ENCODE measurements around the gene SLC39A1. TPM values are rescaled to one million over a fixed set of nuclear protein-coding genes. Genes with fewer than 3 reads are reported as not detected.

SLC39A1 gene
- polyA plus RNA-seq, 1 donor, result 73.7 TPM

DNA sequence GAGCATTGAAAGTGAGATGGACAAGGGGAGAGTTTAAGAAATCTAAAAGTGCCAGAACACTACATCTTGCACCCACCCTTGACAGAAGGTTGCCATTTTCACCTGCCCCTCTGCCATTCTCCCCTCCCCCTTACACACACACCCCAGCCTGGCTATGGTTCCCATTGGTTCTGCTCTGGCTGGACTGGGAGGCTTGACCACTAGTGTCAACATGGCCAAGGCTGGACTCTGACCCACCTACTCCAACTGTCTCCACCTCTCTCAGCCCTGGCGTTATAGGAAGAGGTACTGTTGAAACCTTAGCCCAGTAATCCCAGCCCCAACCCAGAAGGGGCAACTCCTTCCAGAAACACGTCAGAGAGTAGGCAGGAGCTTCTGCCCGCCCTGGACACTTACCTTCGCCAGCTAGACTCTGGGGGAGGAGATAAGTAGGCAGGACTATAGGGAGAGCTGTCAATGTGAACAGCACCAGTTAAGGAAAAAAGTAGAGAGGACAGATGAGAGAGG lies 9.4 kb downstream of the SLC39A1 start:
- Histone ChIP-seq H3K27ac (ENCODE audit: low read length) (no peak overlapping the region), H3K9me3 (ENCODE audit: control insufficient read depth, low read depth, low read length) (no peaks in the 10 kb centered on the region), H3K36me3 (ENCODE audit: control insufficient read depth, insufficient read depth, low read length) (peaks cover 51% of the 10 kb centered on the region)

DNA sequence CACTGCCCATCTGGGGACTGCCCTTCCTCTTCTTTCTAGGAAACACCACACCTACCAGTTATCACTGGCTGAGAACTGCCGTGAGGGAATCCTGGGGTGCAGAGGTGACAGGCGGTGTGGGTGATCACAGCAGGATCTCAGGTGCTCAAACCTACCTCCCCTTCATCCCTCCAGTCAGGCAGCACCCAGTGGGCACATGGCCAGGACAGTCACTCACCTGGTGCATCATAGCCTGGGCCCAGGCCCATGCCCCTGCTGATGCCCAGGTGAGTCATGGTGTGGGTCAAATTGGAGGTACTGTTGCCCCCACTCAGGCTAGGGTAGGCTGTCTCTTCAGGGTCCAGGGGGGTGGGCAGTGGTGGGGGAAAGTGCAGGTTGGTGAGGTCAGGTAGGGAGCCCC lies 11.5 kb downstream of the SLC39A1 start:
- no CpG with 5 or more reads among the region's 2 CpGs for WGBS (ENCODE audit: insufficient coverage, low lambda C conversion rate)

More for the DNA sequence above, 9.4 kb downstream of the SLC39A1 start:
- peaks cover 23% of the 10 kb centered on the region for H3K4me1 ChIP-seq (ENCODE audit: control insufficient read depth, insufficient read depth, low read length)
- no peak overlapping the region for H3K4me3 ChIP-seq (ENCODE audit: low read length)
- no peak for DNase-seq
- WGBS (ENCODE audit: insufficient coverage, low lambda C conversion rate), result no CpG with 5 or more reads among the region's 4 CpGs
- no peaks in the 10 kb centered on the region for H3K27me3 ChIP-seq (ENCODE audit: control insufficient read depth, insufficient read depth, low read length)

DNA sequence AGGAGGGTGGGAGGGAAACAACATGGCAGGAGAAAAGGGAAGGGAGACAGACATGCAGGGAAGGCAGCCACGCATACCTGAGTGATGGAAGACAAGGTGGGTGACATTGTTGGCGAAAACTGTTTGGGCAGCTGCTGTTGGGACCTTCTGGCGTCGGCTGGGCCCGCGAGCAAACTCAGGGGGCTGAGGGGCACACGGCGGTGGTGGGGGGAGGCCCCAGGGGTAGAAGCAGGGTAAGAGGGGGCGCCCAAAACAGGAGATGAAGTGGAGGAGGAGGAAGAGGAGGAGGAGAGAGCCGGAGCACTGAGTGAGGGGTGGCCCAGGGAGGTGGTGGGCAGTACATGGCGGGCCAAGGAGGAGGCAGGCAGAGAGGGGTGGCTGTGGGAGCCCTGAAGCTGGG lies 12.2 kb downstream of the SLC39A1 start:
- Histone ChIP-seq H3K9me3 (ENCODE audit: control insufficient read depth, low read depth, low read length) (no peaks in the 10 kb centered on the region), H3K36me3 (ENCODE audit: control insufficient read depth, insufficient read depth, low read length) (peaks cover 64% of the 10 kb centered on the region)
- WGBS (ENCODE audit: insufficient coverage, low lambda C conversion rate), result 100% methylated on average over 4 of the region's 11 CpGs

More for the DNA sequence above, 11.5 kb downstream of the SLC39A1 start:
- peaks cover 16% of the 10 kb centered on the region for H3K4me1 ChIP-seq (ENCODE audit: control insufficient read depth, insufficient read depth, low read length)
- no peak for DNase-seq
- peaks cover 64% of the 10 kb centered on the region for H3K36me3 ChIP-seq (ENCODE audit: control insufficient read depth, insufficient read depth, low read length)
- H3K9me3 ChIP-seq (ENCODE audit: control insufficient read depth, low read depth, low read length), result no peaks in the 10 kb centered on the region
- no peak overlapping the region for H3K27ac ChIP-seq (ENCODE audit: low read length)
- no peaks in the 10 kb centered on the region for H3K27me3 ChIP-seq (ENCODE audit: control insufficient read depth, insufficient read depth, low read length)
- no peak overlapping the region for H3K4me3 ChIP-seq (ENCODE audit: low read length)

DNA sequence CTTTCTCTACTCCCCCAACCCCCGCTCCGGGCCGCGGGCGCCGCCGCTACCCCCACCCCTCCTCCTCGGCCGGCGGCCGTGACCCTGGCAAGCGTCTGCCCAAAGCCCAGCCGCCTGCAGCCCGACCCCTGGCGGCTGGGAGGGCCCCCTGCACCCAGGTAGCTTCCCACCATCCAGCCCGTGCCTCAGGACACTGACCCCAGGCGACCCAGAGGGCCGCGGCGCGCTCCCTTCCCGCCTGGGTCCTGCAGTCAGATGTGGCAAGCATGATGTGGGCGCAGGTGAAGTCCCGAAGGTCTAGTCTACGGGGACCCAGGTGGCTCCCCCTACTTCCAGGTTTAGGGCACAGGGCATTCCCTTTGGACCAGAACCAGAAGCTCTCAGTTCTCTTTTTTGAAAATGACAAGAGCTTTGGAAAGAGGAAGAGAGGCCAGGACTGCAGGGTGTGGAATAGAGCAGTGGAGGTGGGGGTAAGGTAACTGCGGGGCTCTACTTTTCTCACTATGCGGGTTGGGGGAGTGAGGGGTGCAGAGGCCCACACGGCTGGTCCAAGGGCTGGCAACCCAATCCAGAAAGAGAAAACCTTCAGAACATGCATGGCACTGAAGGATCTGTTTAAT lies 16.6 kb downstream of the SLC39A1 start, which contains the start of gene DENND4B:
DENND4B (minus strand) TSS at position 97 of the 620 bp plus-strand sequence. CDS start 2,344 bp downstream, outside the sequence.
- Histone ChIP-seq H3K4me1 (ENCODE audit: control insufficient read depth, insufficient read depth, low read length) (peaks cover 14% of the 10 kb centered on the region), H3K36me3 (ENCODE audit: control insufficient read depth, insufficient read depth, low read length) (peaks cover 58% of the 10 kb centered on the region), H3K4me3 (ENCODE audit: low read length) (peak within 1 kb of the TSS; percentile 94), H3K27me3 (ENCODE audit: control insufficient read depth, insufficient read depth, low read length) (no peaks in the 10 kb centered on the region), H3K27ac (ENCODE audit: low read length) (peak within 1 kb of the TSS; percentile 83), H3K9me3 (ENCODE audit: control insufficient read depth, low read depth, low read length) (no peaks in the 10 kb centered on the region)
- no CpG with 5 or more reads among the region's 28 CpGs for WGBS (ENCODE audit: insufficient coverage, low lambda C conversion rate)
- peak; percentile 79 to 81 for DNase-seq

More for the DNA sequence above, 12.2 kb downstream of the SLC39A1 start:
- Histone ChIP-seq H3K4me1 (ENCODE audit: control insufficient read depth, insufficient read depth, low read length) (peaks cover 12% of the 10 kb centered on the region), H3K27me3 (ENCODE audit: control insufficient read depth, insufficient read depth, low read length) (no peaks in the 10 kb centered on the region), H3K4me3 (ENCODE audit: low read length) (no peak overlapping the region), H3K27ac (ENCODE audit: low read length) (no peak overlapping the region)
- DNase-seq, result no peak

DNA sequence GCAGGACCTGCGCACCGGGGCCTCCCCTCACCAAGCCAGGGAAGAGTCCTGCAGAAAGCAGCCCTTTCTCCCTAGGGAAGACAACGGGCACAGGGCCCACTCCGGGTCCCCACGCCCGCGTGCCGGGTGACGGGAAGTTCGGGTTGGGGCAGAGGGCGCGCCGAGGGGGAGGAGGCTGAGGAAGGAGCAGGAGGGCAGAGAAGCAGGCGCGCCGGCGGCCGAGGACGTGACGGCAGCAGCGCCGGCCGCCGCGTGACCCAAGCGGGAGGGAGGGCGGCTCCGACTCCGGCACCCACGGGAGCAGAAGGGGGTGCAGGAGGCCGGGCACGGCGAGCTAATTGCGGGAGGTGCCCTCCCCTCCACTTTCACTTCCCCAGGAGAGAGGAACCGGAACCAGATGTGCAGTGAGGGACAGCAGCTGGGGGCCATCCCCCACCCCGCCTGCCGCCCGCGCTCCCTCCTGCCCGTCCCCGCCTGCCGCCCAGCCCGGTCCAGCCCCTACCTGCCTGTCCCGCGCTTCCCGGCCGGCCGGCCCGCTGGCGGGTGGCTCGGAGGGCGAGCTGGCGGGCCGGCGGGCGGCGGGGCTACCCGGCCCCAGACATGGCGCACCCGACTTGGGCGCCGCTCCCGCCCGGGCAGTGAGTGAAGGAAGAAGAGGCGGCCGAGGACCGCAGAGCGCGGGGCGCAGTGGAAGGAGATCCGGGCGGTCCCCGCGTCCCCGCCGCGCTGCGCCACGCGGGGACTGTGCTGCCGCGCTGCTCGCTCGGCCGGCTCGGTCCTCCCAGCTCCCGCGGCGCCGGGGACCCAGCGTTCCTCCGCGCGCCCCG lies 17.3 kb downstream of the SLC39A1 start:
- Histone ChIP-seq H3K27me3 (ENCODE audit: control insufficient read depth, insufficient read depth, low read length) (no peaks in the 10 kb centered on the region), H3K4me1 (ENCODE audit: control insufficient read depth, insufficient read depth, low read length) (peaks cover 14% of the 10 kb centered on the region), H3K27ac (ENCODE audit: low read length) (peak overlapping the region; percentile 83), H3K9me3 (ENCODE audit: control insufficient read depth, low read depth, low read length) (no peaks in the 10 kb centered on the region), H3K4me3 (ENCODE audit: low read length) (peak overlapping the region; percentile 94), H3K36me3 (ENCODE audit: control insufficient read depth, insufficient read depth, low read length) (peaks cover 53% of the 10 kb centered on the region)
- peak; percentile 74 to 91 for DNase-seq
- no CpG with 5 or more reads among the region's 95 CpGs for WGBS (ENCODE audit: insufficient coverage, low lambda C conversion rate)

DNA sequence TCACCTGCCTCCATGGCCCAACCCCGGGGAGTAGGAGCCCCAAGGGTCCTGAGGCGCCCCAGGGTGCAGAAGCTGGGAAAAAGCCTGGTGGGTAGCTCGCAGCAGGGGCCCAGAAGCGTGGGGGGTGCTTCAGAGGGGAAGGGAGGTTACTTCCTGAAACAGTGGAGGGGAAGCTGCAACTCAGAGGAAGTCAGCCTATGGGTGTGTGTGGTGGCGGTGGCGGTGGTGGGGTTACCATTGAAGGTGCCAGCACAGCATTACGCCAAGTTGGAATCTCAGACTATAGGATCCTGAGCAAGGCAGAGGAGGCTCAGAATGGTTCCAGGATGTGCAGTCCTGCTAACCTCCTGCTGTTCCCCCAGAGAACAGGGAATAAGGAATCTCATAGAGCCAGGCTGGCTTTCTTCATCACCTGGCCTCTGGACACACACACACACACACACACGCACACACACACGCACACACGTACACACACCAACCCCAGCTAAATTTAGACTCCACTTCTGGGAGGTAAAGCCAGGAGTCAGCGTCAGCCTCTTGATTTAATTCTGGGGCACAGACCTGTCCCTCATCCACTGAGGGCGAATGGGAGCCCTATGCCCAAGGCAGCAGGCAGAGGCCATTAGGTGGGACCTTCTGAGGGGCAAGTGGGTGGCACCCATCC lies 18.1 kb downstream of the SLC39A1 start:
- peak in 1 of 2 donors; percentile 52 for DNase-seq
- Histone ChIP-seq H3K27ac (ENCODE audit: low read length) (peak overlapping the region; percentile 83), H3K27me3 (ENCODE audit: control insufficient read depth, insufficient read depth, low read length) (no peaks in the 10 kb centered on the region), H3K4me1 (ENCODE audit: control insufficient read depth, insufficient read depth, low read length) (peaks cover 14% of the 10 kb centered on the region), H3K36me3 (ENCODE audit: control insufficient read depth, insufficient read depth, low read length) (peaks cover 53% of the 10 kb centered on the region), H3K9me3 (ENCODE audit: control insufficient read depth, low read depth, low read length) (no peaks in the 10 kb centered on the region), H3K4me3 (ENCODE audit: low read length) (peak overlapping the region; percentile 94)
- no CpG with 5 or more reads among the region's 12 CpGs for WGBS (ENCODE audit: insufficient coverage, low lambda C conversion rate)

DNA sequence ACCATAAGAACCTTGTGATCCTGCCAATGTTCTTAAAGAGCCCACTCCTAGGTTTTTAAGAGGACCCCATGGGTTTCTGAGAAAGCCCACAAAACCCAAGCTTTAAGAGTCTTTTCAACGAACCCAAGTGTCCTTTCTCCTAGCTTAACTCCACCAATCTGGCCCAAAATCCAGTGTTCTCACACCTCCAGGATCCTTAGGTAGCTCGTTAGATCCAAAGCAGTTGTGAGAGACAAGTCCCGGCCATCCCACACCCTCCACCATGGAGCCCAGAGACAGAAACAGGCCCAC lies 18.6 kb downstream of the SLC39A1 start:
- no peaks in the 10 kb centered on the region for H3K9me3 ChIP-seq (ENCODE audit: control insufficient read depth, low read depth, low read length)
- H3K4me3 ChIP-seq (ENCODE audit: low read length), result peak overlapping the region; percentile 94
- peaks cover 54% of the 10 kb centered on the region for H3K36me3 ChIP-seq (ENCODE audit: control insufficient read depth, insufficient read depth, low read length)
- no CpG with 5 or more reads among the region's 3 CpGs for WGBS (ENCODE audit: insufficient coverage, low lambda C conversion rate)
- peaks cover 14% of the 10 kb centered on the region for H3K4me1 ChIP-seq (ENCODE audit: control insufficient read depth, insufficient read depth, low read length)
- no peak overlapping the region for H3K27ac ChIP-seq (ENCODE audit: low read length)
- no peaks in the 10 kb centered on the region for H3K27me3 ChIP-seq (ENCODE audit: control insufficient read depth, insufficient read depth, low read length)
- no peak for DNase-seq

DNA sequence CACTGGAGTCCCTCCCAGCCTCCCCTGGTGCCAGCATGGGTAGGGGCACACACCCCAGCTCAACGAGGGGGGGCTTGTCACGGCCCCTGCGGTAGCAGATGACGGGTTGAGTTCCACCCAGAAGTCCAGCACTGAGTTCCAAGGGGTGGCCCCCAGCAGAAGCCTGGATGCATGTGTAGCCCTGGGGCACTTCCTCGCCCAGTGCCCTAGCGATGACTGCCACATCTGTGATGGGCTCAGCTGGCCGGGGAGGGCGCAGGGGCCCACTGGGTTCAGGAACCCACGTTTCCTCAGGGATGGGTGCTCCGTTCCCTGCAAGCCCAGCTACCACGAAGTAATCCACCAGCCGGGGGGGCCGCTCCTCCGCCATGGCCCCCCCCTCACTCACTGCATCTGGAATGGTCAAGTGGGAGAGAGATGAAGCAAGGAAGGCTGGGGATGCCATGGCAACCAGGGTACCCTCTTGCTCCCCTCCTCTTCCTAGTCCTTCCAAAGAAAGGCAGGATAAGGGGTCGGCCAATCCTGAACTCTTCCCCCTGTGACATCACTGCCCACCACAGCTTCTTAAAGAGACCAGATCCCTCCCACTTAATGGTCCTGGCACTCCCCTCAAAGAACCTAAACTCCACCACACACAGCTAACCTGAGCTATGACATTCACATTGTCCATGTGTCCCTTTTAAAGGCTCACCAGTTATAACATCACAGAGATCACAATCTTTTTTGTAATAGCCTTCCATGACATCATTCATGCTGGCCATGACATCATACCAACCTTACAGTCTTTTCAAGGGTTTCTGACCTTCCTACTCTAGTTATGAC lies 19.1 kb downstream of the SLC39A1 start:
- Histone ChIP-seq H3K4me3 (ENCODE audit: low read length) (no peak overlapping the region), H3K36me3 (ENCODE audit: control insufficient read depth, insufficient read depth, low read length) (peaks cover 57% of the 10 kb centered on the region), H3K27me3 (ENCODE audit: control insufficient read depth, insufficient read depth, low read length) (no peaks in the 10 kb centered on the region), H3K27ac (ENCODE audit: low read length) (no peak overlapping the region), H3K4me1 (ENCODE audit: control insufficient read depth, insufficient read depth, low read length) (peaks cover 14% of the 10 kb centered on the region), H3K9me3 (ENCODE audit: control insufficient read depth, low read depth, low read length) (no peaks in the 10 kb centered on the region)
- DNase-seq, result no peak
- WGBS (ENCODE audit: insufficient coverage, low lambda C conversion rate), result no CpG with 5 or more reads among the region's 15 CpGs

DNA sequence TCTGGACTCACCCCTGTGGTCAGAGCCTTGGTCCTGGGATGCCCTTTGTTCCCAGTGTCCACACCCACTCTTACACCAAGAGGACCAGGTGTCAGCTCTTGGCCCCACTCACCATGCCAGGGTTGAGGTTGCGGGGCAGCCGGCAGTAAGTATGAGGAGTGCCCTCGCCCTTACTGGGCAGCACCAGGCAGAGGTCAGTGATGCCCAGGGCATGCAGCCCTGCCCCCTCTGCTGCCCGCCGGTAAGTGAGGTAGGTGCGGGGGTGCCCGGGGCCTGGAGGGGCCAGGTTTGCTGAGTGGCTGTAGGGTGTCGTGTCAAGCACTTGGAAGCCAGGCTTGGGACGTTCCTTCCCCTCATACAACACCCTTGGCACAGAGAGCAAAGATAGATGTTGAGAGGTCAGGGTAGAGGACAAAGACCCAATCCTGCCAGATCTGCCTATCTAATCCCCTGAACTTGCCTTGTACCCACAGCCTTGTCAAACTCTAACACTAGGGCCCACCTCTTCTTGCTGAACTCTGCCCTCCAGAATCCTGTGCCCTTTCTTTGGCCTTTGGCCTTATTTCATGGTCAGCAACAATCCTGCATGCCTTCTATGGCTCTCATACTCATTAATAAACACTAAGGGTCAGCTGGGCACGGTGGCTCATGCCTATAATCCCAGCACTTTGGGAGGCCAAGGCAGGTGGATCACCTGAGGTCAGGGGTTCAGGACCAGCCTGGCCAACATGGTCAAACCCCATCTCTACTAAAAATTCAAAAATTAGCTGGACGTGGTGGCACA lies 20.4 kb downstream of the SLC39A1 start:
- H3K27ac ChIP-seq (ENCODE audit: low read length), result no peak overlapping the region

More for the DNA sequence above, 20.4 kb downstream of the SLC39A1 start:
- WGBS (ENCODE audit: insufficient coverage, low lambda C conversion rate), result no CpG with 5 or more reads among the region's 11 CpGs
- no peaks in the 10 kb centered on the region for H3K27me3 ChIP-seq (ENCODE audit: control insufficient read depth, insufficient read depth, low read length)
- DNase-seq, result no peak
- H3K9me3 ChIP-seq (ENCODE audit: control insufficient read depth, low read depth, low read length), result no peaks in the 10 kb centered on the region
- H3K4me3 ChIP-seq (ENCODE audit: low read length), result no peak overlapping the region
- H3K4me1 ChIP-seq (ENCODE audit: control insufficient read depth, insufficient read depth, low read length), result peaks cover 14% of the 10 kb centered on the region
- H3K36me3 ChIP-seq (ENCODE audit: control insufficient read depth, insufficient read depth, low read length), result peaks cover 47% of the 10 kb centered on the region

All from large intestine (tissue), 3 donors.